HG03280 (cell line): ENCODE measurements around the gene TAMM41.
"Not testable (repeated sequence)": the region's sequence is repeated elsewhere in the genome, so short reads cannot be mapped to it uniquely, and the experiment has no call there.

ENCODE experiments used
- ATAC-seq: cut with Tn5 transposase; IDR thresholded peaks from one replicate; pipeline ENCODE4 v1.9.1; 2021; ENCODE audit warnings: mild to moderate bottlenecking, moderate library complexity; ENCODE audit not compliant: unreplicated experiment

The TAMM41 gene

DNA sequence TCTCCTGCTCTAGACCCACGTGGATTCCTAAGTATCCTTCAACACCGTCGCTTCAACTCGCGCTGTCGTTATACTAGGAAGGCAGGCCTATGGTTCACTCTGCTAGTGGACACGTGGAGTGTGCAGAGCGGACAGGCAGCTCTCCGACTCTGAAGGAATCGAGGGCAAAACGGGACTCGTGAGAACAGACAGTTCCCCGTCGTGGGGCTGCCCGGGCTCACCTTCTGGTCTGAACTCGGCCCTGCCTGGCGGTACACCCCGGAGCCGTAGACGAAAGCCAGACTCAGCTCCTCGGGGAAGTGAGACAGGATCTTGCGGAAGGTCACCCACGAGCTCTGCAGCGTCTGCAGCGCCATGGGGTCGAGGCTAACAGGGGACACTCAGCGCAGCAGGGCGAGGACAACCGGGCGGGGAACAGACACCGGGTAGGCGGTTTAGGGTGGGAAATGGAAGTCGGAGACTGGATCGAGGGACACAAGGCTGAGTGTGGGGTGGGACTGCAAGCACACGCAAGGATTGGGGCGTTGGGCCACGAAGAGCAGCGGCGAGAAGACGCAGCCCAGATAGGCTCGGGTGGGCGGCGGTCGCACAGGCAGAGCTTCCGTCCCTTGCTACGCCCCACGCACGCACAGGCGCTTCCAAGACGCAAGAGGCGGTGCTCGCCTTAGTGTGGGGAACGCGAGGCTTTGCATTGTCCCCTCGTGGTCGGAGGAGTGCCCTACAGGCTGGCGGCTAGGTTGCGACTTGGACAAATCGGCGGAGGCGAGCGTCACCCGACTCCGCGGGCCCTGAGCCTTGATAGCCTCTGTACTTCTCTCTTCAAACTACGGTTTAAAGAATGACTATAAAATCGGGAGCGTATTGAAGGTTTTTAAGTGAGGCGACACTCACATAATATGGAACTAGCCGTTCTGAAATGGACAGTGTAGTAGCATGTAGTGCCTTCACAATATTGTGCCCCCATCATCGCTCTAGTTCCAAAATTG is at the start of gene TAMM41:
Gene TAMM41, minus strand, starts transcription at position 605 of the 986 bp plus-strand sequence. Its CDS starts 249 bp downstream, at position 356.
- ATAC-seq = peak; percentile 100

- no peak for ATAC-seq
These were observed 32.2 kb upstream of the TAMM41 start for GRCh38 chr3:11878837-11879236.

- ATAC-seq = not testable (repeated sequence)
These were observed 28.0 kb upstream of the TAMM41 start for GRCh38 chr3:11874707-11875106.

- ATAC-seq = not testable (repeated sequence)
These were observed 17.1 kb upstream of the TAMM41 start for GRCh38 chr3:11863739-11864138.

- not testable (repeated sequence) for ATAC-seq
These were observed 15.9 kb upstream of the TAMM41 start for GRCh38 chr3:11862584-11862983.

DNA sequence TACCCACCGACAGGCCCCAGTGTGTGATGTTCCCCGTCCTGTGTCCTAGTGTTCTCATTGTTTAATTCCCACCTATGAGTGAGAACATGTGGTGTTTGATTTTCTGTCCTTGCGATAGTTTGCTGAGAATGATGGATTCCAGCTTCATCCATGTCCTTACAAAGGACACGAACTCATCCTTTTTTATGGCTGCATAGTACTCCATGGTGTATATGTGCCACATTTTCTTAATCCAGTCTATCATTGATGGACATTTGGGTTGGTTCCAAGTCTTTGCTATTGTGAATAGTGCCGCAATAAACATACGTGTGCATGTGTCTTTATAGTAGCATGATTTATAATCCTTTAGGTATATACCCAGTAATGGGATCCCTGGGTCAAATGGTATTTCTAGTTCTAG is 15.5 kb upstream of the TAMM41 start:
- not testable (repeated sequence) for ATAC-seq

DNA sequence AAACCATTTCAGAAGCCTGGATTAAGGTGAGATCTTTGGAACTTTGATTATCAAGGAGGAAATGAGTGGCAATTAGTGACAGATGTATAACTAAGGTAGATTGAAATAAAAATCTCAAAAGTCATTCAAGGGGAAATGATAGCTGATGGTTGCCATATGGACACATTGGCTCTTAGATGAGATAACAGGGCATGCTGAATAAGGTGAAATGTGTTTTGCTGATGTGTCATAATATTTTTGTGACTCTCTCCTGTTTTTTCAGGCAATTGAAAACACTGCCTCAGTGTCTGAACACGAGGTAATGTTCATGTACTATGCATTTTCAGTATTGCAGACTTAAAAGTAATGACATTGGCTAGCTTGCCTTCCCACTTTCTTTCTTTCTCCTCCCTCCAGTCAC is 13.5 kb upstream of the TAMM41 start:
- not testable (repeated sequence) for ATAC-seq

- no peak for ATAC-seq
These were observed 6.8 kb upstream of the TAMM41 start for GRCh38 chr3:11853450-11853849.

GRCh38 chr3:11850003-11850402 is 3.3 kb upstream of the TAMM41 start:
- ATAC-seq = no peak

DNA sequence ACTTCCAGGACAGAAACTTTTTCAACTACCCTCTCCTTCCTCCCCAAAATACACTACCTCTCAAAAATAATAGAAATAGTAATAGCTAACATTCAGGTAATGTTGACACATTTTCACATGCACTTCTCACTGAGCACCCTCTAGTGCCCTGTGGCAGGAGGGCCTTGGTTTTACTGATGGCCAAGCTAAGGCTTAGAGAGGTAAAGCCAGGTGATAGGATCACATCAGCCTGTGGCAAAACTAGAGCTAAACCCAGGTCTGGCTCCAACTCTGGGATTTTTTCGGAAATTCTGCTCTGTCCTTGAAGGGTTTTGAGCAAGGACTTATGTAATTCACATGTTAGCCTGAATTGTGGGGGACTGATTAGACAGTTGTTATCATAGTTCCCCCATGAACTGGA is 922 bp upstream of the TAMM41 start:
- no peak for ATAC-seq

GRCh38 chr3:11845651-11846050 is 1.0 kb downstream of the TAMM41 start:
- ATAC-seq = no peak

DNA sequence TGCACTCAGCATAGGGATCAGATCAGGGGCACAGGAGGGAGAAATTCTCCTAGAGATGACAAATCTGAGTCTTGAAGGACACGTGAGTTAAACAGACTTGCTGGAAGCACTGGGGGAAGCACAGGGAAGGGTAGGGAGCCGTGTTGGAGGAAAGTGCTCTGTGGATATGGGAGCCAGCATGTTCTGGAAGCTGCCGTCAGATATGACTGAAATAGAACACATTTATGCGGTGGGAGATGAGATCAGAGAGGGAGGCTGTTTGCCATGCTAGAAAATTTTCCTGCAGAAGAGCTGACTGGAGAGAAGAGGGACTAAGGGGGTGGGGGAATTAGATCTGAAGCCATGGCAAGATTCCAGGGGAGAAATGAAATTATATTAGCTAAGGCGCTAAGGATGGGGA is 1.8 kb downstream of the TAMM41 start:
- ATAC-seq = no peak

DNA sequence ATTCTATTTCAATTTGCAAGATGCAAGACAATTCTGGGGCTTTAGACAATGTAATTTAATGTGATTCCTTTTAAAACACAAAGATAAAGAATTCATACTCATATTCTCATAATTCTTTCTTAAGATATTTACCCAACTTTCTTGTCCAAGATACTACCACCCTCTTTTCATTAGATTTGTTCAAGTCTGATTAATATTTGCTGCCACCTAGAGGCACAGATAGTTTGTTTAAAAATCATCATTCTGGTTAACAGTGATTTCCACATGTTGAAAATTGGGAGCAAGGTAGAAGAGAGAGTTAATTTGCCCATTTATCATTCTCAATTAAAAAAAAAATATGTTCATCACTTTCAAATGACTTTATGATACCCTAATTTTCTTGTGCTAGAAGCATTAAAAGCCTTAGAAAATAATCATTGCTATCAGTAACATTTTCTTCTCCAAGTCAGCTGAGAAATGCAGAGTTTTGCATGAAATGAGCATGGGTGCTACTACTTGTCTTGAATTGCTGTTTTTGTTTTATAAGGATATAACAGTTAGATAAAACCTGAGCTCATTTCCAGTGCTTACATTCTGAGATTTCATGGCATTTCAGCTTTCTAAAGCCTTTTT is 11.6 kb downstream of the TAMM41 start:
- no peak for ATAC-seq

DNA sequence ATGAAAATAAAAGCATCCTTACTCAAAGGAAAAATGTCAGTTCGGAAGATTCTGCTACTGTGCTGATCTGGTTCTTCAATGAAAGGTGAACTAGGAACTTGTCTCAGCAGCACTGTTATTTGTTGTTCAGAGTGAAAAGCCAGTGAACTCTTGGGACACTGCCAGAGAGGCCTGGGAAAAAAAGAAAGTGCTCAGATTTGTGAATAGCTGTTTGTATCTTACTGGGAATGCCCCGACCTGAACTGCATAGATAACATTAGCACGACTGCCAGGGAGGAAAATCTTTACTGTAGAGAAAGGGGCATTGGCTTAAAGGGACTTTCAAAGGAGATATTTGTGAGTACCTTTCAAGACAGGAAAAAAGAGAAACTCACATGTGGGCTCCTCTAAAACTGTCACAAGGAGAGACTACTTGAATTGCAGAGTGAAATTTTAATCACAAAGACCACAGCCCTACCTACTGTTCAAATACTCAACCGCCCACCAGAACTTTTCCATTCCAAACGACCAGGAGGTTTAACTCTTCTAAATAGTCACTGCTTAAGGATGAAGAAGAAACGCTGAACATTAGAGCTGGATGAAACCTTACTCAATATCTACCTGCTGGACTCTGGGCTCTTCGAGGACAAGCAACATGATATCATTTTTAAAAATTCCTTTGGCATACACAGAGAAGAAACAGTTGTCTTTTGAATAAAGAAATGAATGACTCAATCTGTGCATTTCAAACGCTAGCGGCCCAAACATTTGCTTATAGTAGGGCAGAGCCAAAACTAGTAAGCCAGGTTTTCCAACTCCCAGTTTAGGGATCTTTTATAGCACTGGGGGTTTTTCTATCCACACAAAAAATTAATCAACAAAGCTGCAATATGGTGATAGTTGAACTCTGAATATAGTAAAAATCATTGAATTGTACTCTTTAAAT is 13.4 kb downstream of the TAMM41 start:
- ATAC-seq = no peak

DNA sequence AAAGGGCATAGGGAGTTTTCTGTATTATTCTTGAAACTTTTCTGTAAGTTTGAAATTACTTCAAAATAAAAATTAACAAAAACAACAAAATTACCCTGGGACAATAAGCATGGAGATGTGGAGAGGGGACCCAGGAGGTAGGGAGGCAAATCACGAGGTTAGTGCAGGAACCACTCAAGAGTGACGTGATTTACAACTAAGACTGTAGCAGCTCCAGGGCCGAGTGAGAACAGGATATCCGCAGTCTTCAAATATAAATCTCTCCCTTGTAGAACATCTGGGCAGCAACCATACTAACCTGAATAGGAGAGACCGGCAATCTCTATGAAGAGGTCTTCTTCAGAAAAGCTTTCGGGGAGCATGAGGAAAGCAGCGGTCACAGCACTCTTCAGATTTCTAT is 17.3 kb downstream of the TAMM41 start:
- ATAC-seq = no peak

GRCh38 chr3:11826628-11827265 is 19.9 kb downstream of the TAMM41 start:
- ATAC-seq = no peak

GRCh38 chr3:11825301-11825700 is 21.4 kb downstream of the TAMM41 start:
- ATAC-seq = no peak

DNA sequence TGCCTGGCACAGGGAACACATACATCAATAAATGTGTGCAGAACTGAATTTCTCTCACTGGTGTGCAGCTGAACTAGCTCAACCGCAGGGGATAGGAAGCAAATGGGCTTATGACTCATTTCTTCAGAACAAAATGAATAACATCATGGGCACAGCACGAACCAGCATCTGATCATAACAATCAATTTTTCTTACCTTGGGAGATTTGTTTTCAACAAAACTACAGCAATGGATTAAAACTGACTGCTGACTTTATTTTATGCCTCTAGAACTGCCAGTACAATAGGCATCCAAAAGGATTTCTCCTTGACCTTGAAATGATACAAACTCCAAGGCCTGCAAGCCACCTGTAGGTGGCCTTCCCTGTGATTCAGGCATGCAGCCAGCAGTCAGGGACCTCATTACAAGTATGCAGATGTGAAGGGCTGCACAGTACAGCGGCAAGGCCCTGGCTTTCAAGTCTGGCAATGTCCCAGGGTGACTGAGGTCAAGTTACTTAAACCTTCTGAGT is 26.1 kb downstream of the TAMM41 start:
- ATAC-seq = peak; percentile 54

DNA sequence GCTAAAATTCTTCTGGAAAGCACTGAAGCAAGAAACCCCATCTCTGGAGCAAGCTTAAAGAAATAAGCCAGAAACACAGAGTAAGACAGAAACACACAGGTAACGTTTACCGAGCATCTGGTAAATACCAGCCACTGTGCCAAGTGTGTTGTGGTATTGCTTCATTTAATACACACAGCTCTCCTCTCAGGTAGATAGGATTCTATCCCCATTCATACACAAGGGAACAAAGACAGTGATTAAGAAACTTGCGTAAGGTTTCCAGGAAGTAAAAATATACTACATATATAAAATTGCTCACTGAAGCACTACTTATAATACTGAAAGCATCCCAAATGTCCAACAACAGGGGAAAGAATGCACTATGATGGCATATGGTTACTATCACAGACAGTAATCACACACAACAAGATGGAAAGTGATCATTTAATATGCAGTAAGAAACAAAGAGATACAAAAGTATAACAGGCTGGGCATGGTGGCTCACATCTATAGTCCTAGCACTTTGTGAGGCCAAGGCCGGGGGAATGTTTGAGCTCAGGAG is 27.5 kb downstream of the TAMM41 start:
- no peak for ATAC-seq

DNA sequence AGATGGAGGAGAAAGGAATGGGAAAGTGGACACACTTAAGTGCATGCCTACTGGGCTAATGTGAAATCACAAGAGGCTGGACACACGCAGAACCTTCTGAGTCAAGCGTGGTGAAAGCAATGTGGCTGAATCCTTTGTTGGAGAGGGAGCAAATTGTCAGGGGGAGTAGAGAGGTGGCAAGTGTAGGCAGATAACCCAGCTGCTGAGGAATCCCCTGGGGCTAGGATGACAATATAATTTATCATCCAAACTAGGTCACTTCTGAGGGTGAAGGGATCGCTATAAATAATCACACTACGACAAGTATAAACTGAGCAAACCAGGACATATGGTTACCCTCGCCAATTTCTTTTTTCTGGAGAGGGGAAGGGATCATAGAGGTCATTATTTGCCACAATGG is 28.7 kb downstream of the TAMM41 start:
- no peak for ATAC-seq
